Measurements from ENCODE around the gene TRRAP.

The TRRAP gene

DNA sequence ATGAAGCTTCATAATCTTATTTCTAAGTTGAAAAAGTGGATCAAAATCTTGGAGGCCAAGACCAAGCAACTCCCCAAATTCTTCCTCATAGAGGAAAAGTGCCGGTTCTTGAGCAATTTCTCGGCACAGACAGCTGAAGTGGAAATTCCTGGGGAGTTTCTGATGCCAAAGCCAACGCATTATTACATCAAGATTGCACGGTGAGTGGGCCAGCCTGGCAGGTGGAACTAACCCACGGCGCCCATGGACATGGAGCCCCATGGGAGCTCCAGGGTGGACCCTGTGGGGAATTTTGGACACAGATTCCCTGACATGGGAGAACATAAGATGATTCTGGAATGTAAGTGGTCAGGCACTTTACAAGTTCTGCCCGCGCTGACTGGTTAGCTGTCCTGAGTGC lies 125.9 kb downstream of the TRRAP start (continued):
- TF ChIP-seq, protein P1, sequence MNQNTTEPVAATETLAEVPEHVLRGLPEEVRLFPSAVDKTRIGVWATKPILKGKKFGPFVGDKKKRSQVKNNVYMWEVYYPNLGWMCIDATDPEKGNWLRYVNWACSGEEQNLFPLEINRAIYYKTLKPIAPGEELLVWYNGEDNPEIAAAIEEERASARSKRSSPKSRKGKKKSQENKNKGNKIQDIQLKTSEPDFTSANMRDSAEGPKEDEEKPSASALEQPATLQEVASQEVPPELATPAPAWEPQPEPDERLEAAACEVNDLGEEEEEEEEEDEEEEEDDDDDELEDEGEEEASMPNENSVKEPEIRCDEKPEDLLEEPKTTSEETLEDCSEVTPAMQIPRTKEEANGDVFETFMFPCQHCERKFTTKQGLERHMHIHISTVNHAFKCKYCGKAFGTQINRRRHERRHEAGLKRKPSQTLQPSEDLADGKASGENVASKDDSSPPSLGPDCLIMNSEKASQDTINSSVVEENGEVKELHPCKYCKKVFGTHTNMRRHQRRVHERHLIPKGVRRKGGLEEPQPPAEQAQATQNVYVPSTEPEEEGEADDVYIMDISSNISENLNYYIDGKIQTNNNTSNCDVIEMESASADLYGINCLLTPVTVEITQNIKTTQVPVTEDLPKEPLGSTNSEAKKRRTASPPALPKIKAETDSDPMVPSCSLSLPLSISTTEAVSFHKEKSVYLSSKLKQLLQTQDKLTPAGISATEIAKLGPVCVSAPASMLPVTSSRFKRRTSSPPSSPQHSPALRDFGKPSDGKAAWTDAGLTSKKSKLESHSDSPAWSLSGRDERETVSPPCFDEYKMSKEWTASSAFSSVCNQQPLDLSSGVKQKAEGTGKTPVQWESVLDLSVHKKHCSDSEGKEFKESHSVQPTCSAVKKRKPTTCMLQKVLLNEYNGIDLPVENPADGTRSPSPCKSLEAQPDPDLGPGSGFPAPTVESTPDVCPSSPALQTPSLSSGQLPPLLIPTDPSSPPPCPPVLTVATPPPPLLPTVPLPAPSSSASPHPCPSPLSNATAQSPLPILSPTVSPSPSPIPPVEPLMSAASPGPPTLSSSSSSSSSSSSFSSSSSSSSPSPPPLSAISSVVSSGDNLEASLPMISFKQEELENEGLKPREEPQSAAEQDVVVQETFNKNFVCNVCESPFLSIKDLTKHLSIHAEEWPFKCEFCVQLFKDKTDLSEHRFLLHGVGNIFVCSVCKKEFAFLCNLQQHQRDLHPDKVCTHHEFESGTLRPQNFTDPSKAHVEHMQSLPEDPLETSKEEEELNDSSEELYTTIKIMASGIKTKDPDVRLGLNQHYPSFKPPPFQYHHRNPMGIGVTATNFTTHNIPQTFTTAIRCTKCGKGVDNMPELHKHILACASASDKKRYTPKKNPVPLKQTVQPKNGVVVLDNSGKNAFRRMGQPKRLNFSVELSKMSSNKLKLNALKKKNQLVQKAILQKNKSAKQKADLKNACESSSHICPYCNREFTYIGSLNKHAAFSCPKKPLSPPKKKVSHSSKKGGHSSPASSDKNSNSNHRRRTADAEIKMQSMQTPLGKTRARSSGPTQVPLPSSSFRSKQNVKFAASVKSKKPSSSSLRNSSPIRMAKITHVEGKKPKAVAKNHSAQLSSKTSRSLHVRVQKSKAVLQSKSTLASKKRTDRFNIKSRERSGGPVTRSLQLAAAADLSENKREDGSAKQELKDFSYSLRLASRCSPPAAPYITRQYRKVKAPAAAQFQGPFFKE (tag by site-specific recombination; IDR thresholded peaks at IDR 0.05; ENCODE audit: borderline replicate concordance): no peak
- TF ChIP-seq REPIN1 (tag by site-specific recombination; IDR thresholded peaks at IDR 0.05; ENCODE audit: low read depth): no peak
- TF ChIP-seq OVOL3 (tag by site-specific recombination; IDR thresholded peaks at IDR 0.05): no peak
- TF ChIP-seq, protein P2, sequence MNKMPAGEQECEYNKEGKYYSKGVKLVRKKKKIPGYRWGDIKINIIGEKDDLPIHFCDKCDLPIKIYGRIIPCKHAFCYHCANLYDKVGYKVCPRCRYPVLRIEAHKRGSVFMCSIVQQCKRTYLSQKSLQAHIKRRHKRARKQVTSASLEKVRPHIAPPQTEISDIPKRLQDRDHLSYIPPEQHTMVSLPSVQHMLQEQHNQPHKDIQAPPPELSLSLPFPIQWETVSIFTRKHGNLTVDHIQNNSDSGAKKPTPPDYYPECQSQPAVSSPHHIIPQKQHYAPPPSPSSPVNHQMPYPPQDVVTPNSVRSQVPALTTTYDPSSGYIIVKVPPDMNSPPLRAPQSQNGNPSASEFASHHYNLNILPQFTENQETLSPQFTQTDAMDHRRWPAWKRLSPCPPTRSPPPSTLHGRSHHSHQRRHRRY (tag by site-specific recombination; IDR thresholded peaks at IDR 0.05): no peak
- TF ChIP-seq GLIS2 (tag by site-specific recombination; IDR thresholded peaks at IDR 0.05): no peak
- TF ChIP-seq, protein P3, sequence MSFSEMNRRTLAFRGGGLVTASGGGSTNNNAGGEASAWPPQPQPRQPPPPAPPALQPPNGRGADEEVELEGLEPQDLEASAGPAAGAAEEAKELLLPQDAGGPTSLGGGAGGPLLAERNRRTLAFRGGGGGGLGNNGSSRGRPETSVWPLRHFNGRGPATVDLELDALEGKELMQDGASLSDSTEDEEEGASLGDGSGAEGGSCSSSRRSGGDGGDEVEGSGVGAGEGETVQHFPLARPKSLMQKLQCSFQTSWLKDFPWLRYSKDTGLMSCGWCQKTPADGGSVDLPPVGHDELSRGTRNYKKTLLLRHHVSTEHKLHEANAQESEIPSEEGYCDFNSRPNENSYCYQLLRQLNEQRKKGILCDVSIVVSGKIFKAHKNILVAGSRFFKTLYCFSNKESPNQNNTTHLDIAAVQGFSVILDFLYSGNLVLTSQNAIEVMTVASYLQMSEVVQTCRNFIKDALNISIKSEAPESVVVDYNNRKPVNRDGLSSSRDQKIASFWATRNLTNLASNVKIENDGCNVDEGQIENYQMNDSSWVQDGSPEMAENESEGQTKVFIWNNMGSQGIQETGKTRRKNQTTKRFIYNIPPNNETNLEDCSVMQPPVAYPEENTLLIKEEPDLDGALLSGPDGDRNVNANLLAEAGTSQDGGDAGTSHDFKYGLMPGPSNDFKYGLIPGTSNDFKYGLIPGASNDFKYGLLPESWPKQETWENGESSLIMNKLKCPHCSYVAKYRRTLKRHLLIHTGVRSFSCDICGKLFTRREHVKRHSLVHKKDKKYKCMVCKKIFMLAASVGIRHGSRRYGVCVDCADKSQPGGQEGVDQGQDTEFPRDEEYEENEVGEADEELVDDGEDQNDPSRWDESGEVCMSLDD (tag by site-specific recombination; IDR thresholded peaks at IDR 0.05): no peak

DNA sequence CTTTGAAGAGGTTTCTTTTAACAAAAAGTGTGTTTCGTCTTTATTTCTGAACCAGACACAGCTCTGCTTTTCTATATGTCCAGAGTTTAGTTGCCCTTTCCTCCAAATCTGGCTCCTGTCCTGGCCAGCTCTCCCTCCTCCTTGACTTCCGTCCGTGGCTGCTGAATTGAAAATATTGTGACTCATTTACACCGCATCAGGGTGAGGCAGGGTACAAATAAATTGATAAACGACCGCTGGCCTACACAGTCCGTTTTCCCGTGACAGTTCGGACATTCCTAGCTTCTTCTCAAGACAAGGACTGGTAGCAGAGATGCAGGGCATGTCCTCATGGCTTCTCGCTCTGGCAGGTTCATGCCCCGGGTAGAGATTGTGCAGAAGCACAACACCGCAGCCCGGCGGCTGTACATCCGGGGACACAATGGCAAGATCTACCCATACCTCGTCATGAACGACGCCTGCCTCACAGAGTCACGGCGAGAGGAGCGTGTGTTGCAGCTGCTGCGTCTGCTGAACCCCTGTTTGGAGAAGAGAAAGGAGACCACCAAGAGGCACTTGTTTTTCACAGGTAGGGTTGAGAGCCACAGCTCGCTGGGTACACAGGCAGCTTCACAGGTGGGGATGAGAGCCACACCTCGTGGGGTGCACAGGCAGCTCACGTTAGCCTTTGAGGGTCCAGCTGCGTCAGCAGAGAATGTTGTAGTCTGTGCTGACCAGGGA lies 126.6 kb downstream of the TRRAP start:
- no peaks in the 10 kb centered on the region for H3K4me1 ChIP-seq (ENCODE audit: control insufficient read depth, insufficient read depth, low read length)
- ChIA-PET CTCF (interaction anchor here (0.6 to 1.6 kb wide), 3 partner anchors 11 to 236 kb away, joined by 3 to 4 read pairs (median 3); no protein-coding TSS in a partner anchor), POLR2A (no interaction called here)
- H3K9me3 ChIP-seq (ENCODE audit: control insufficient read depth, insufficient read depth, low read depth, low read length): no peaks in the 10 kb centered on the region
- no peak overlapping the region for H3K4me3 ChIP-seq (ENCODE audit: low read depth, low read length)
- H3K36me3 ChIP-seq (ENCODE audit: control insufficient read depth in 2 of 2, insufficient read depth in 1 of 2, low read length in 2 of 2): peaks cover 14 to 88% of the 10 kb centered on the region in 2 experiments
- H3K27ac ChIP-seq (ENCODE audit: extremely low read depth, low read depth, low read length): no peak overlapping the region
- TF ChIP-seq, protein P4, sequence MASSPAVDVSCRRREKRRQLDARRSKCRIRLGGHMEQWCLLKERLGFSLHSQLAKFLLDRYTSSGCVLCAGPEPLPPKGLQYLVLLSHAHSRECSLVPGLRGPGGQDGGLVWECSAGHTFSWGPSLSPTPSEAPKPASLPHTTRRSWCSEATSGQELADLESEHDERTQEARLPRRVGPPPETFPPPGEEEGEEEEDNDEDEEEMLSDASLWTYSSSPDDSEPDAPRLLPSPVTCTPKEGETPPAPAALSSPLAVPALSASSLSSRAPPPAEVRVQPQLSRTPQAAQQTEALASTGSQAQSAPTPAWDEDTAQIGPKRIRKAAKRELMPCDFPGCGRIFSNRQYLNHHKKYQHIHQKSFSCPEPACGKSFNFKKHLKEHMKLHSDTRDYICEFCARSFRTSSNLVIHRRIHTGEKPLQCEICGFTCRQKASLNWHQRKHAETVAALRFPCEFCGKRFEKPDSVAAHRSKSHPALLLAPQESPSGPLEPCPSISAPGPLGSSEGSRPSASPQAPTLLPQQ (tag by site-specific recombination; IDR thresholded peaks at IDR 0.05): no peak
- TF ChIP-seq ZNF701 (tag by site-specific recombination; IDR thresholded peaks at IDR 0.05) (no peak), ZBTB20 (tag by site-specific recombination; IDR thresholded peaks at IDR 0.05) (no peak), ZNF146 (tag by site-specific recombination; IDR thresholded peaks at IDR 0.05) (no peak)
- TF ChIP-seq, protein P5, sequence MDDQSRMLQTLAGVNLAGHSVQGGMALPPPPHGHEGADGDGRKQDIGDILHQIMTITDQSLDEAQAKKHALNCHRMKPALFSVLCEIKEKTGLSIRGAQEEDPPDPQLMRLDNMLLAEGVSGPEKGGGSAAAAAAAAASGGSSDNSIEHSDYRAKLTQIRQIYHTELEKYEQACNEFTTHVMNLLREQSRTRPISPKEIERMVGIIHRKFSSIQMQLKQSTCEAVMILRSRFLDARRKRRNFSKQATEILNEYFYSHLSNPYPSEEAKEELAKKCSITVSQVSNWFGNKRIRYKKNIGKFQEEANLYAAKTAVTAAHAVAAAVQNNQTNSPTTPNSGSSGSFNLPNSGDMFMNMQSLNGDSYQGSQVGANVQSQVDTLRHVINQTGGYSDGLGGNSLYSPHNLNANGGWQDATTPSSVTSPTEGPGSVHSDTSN (CRISPR knock-in tag; IDR thresholded peaks at IDR 0.05): no peak
- TF ChIP-seq, protein P1 (tag by site-specific recombination; IDR thresholded peaks at IDR 0.05; ENCODE audit: borderline replicate concordance): no peak
- TF ChIP-seq, protein P6, sequence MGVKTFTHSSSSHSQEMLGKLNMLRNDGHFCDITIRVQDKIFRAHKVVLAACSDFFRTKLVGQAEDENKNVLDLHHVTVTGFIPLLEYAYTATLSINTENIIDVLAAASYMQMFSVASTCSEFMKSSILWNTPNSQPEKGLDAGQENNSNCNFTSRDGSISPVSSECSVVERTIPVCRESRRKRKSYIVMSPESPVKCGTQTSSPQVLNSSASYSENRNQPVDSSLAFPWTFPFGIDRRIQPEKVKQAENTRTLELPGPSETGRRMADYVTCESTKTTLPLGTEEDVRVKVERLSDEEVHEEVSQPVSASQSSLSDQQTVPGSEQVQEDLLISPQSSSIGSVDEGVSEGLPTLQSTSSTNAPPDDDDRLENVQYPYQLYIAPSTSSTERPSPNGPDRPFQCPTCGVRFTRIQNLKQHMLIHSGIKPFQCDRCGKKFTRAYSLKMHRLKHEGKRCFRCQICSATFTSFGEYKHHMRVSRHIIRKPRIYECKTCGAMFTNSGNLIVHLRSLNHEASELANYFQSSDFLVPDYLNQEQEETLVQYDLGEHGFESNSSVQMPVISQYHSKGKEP (tag by site-specific recombination; IDR thresholded peaks at IDR 0.05): no peak

Data from HEK293 (cell line).